ENCODE measurements around the gene CEMIP.
"Not testable (repeated sequence)": the region's sequence is repeated elsewhere in the genome, so short reads cannot be mapped to it uniquely, and the experiment has no call there.

CEMIP gene

DNA sequence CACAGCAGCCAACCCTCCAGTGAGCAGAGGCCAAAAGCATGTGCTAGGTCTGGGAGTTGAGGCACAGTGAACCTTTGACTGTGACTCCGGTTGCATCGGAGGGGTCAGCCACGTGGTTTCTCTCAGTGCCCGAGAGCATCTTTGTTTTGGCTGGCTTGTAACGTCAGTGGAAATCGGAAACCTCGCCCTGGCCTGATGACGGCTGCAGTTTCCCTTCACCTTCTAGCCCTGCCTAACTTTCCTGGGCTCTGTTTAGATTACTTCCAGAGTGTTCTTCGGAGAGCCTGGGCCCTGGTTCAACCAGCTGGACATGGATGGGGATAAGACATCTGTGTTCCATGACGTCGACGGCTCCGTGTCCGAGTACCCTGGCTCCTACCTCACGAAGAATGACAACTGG is 153.8 kb downstream of the CEMIP start:
- no peak for DNase-seq

GRCh38 chr15:80934761-80935221 is 155.6 kb downstream of the CEMIP start:
- no peak for DNase-seq

- no peak for DNase-seq
Observed at GRCh38 chr15:80936288-80937078, 157.3 kb downstream of the CEMIP start.

GRCh38 chr15:80937718-80938117 is 158.5 kb downstream of the CEMIP start:
- no peak for DNase-seq

GRCh38 chr15:80939216-80939615 is 160.0 kb downstream of the CEMIP start:
- no peak for DNase-seq

- DNase-seq = no peak
Observed at GRCh38 chr15:80940331-80940730, 161.2 kb downstream of the CEMIP start.

DNA sequence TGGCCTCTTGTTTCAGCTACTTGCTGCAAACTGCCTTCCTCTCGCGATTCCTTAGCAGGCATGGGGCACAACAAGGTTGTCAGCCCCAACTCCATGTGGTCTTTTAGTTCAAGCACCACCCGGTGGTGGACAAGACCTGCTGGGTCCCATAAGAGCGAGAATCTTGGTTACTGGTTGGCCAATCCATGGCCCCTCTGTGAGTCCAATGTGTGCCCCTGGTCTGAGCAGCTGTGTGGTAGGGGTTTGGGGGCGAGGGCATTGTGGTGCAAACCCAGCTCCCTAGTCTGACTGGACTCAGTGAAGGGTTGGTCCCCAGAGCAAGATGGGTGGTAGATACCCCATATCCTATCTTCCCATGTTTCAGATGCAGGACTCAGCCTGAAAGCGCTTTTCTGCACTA is 161.7 kb downstream of the CEMIP start:
- DNase-seq = no peak

- no peak for DNase-seq
Observed at GRCh38 chr15:80942266-80942665, 163.1 kb downstream of the CEMIP start.

DNA sequence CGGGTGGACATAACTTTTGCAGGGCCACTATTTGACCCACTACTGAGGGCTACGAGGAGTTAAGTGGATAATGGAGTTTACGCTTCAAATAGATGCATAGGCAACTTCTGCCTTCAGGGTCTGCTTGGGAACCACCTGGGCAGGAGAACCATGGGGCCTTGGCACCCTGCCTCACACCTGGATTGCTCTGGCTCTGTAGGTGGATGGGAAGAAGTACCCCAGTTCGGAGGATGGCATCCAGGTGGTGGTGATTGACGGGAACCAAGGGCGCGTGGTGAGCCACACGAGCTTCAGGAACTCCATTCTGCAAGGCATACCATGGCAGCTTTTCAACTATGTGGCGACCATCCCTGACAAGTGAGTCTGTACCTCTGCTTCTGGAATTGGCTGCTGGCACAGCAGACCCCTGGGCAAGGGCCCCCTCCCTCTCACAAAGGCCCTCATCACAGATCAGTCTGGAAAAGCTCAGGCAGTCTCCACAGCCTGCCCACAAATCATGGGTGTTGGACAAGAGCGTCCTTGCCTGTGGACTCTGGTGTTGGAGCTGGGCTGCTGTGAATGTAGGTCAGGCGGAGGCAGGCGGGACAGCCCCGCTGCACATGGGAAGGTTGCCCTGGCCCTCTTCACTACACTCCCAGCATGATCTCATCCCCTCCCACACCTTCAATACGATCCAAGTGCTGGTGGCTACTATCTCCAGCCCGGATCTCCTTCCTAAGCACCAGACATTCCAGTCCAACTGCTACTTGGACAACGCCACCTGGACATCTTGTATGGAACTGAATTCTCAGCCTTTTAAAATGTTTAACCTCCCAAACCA is 163.8 kb downstream of the CEMIP start:
- DNase-seq = no peak

- no peak for DNase-seq
Observed at GRCh38 chr15:80944818-80945217, 165.6 kb downstream of the CEMIP start.

DNA sequence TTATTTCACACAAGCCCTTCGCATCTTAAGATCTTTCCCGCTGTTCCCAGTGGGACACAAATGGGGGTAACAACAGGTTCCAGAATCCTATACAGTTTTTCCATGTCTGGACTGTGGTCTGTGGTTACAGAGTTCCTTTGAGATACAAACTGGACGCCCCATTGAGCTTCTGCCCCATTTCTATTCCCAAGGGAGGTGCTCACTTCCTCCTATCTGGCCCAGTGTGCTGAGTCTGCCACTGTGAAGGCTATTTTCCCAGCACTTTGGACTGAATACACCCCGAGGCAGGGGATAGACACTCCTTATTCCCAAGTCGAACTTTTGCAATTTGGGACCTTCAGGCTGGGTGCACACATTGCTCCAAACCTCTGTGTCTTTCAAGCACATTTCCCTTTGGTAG is 166.4 kb downstream of the CEMIP start:
- DNase-seq = no peak

DNA sequence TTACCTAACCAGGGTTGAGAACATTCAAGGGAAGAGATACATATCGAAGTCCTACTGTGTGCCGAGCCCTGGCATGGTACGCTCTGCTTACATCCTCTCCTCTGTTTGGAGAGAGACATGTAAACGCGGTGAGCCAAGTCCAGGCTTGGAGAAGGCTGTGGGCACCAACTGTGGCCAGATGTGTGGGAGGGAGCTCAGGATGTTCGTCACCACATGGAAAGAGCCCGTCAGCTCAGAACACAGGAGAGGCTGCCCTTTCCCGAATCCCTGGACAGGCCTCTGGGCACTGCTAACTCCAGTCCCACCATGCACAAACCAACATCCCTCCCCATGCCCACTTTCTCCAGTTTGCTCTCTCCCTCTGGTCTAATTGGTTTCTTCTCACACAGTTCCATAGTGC is 167.4 kb downstream of the CEMIP start:
- no peak for DNase-seq

GRCh38 chr15:80948651-80949292 is 169.6 kb downstream of the CEMIP start:
- DNase-seq = no peak

DNA sequence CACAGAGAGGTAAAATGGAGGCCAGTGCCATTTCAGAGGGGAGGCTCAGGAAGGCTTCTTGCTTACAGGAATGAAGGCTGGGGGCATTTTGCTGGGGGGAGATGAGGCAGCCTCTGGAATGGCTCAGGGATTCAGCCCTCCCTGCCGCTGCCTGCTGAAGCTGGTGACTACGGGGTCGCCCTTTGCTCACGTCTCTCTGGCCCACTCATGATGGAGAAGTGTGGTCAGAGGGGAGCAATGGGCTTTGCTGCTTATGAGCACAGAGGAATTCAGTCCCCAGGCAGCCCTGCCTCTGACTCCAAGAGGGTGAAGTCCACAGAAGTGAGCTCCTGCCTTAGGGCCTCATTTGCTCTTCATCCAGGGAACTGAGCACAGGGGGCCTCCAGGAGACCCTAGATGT is 170.6 kb downstream of the CEMIP start:
- DNase-seq = no peak

DNA sequence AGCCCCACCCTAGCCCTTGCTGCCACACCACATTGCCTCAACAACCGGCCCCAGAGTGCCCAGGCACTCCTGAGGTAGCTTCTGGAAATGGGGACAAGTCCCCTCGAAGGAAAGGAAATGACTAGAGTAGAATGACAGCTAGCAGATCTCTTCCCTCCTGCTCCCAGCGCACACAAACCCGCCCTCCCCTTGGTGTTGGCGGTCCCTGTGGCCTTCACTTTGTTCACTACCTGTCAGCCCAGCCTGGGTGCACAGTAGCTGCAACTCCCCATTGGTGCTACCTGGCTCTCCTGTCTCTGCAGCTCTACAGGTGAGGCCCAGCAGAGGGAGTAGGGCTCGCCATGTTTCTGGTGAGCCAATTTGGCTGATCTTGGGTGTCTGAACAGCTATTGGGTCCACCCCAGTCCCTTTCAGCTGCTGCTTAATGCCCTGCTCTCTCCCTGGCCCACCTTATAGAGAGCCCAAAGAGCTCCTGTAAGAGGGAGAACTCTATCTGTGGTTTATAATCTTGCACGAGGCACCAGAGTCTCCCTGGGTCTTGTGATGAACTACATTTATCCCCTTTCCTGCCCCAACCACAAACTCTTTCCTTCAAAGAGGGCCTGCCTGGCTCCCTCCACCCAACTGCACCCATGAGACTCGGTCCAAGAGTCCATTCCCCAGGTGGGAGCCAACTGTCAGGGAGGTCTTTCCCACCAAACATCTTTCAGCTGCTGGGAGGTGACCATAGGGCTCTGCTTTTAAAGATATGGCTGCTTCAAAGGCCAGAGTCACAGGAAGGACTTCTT is 171.3 kb downstream of the CEMIP start:
- DNase-seq = no peak

DNA sequence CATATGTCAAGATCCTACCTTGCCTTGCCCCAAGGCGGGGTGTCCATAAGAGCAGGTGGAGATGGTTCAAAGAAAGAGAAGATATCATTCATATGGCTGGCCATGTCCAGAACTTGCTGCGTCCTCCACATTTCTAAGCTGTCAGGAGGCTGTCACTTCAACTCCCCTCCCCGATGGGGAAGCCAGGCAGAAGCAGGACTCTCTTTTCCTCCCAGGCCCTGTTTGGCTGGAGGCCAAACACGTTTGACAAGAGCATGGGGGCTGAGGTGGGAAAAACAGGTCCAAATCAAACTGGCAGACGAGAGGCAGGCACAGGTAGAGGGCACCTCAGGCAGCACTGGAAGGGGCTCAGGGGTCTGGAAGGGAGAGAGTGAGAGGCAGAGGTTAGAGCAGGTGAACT is 172.8 kb downstream of the CEMIP start:
- no peak for DNase-seq

DNA sequence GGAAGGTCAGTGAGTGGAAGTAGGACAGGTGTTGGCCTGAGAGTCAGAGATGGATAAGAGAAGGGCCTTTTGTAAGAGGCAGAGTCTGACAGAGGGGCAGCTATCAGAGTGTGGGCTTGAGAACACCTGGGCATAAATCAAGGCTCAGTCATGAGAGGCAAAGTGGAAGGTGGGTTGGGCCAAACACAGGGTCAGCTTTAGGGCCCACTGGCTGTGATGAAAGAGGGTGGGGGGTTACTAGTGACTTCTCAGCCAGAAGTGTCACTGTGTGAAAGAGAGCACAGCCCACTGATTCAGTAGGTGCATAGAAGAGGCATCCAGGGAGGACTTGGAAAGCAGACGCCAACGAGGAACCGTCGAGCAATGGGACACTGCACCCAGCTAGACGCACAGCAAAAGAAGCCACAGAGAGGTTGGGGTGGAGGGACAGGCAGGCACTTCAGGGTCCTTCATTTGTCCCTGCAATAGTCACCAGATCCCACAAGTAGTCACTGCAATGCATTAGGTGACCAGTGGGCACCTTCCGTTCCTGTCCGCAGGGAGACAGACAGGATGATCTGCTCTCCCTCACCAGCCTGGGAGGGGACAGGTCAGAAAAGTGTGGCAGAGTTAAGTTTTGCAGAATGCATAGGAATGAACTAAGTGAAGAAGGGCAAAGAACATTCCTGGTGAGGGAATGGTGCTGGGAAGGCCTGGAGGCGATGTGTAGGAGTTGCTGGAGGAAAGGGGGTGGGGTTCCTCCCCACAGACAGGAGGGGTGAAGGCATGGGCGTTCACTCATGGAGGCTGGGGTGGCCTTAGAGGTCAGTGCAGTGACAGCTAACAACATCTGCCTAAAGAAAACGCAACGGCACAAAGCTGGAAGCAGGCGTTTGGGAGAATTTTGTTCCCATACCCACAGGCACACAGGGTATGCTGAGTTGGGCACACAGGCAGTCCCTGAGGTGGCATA is 174.1 kb downstream of the CEMIP start:
- no peak for DNase-seq

DNA sequence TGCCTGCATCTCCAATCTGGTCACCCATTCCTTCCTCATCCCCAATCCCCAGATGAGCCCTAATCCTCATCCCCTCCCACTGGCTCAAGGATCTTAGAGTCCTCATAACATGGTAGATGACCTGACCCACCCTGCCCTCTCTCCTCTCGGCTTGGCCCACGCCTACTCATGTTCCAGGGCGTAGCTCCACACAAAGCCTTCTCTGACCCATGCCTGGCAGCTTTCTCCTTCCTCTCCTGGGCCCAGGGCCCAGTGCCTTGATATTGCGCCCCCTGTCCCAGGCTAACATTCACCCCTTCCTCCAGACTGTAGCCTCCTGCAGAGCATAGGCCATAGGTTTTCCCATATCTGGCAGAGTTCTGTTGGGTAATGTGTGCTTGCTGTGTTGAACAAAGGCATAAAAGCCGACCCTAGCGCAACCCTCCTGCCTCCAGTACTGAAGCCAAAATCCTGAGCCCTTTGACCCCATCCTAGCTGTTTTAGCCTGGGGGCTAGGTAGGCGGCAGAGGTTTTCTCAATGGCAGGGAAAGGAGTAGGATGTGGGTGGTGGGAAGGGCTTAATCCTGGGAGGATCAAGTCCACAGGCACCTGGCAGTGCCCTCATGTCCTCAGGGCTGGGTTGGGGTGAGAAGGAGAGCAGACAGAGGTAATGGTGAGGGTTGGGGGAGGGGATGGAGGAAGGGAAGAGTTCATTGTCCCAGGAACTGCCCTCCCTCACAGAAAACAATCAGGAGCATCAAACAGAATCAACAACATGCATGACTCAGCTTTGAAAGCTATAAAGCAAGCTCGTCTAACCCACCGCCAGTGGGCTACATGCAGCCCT is 175.0 kb downstream of the CEMIP start:
- DNase-seq = peak in 2 of 3 experiments; percentile 19 to 60

- DNase-seq = not testable (repeated sequence)
Observed at GRCh38 chr15:80955571-80956452, 176.6 kb downstream of the CEMIP start.

DNA sequence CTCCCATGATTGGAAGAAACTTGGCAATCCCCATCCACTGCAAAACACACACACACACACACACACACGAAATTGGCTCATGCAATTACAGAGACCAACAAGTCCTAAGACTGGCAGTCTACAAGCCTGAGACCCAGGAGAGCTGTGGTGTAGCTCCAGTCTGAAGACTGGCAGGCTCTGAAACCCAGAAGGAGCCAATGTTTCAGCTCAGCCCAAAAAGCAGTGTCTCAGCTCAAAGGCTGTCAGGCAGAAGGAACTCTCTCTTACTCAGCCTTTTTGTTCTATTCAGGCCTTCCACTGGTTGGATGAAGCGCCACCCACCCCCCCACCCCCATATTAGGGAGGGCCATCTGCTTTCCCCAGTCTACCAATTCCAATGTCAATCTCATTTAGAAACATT is 178.4 kb downstream of the CEMIP start:
- DNase-seq = no peak

Data from NCI-H1417 (cell line).